ENCODE measurements around the gene RIMBP2.

Gene RIMBP2

GRCh38 chr12:130574402-130574801 lies 141.7 kb downstream of the RIMBP2 start:
- Histone ChIP-seq H3K9ac (no peak overlapping the region), H2AFZ (no peak overlapping the region), H3K4me3 (ENCODE audit: low read depth, low read length) (no peak overlapping the region), H3K9me3 (ENCODE audit: control insufficient read depth, low read length) (no peaks in the 10 kb centered on the region), H3K27ac (no peak overlapping the region), H3K4me1 (peaks cover 7% of the 10 kb centered on the region), H3K4me2 (ENCODE audit: low read length) (no peak overlapping the region), H3K36me3 (ENCODE audit: control insufficient read depth, insufficient read depth, low read length) (no peaks in the 10 kb centered on the region), H3K79me2 (peaks cover 6% of the 10 kb centered on the region), H3K27me3 (ENCODE audit: control insufficient read depth, insufficient read depth, low read length) (no peaks in the 10 kb centered on the region)
- no peak for TF ChIP-seq CTCF (IDR thresholded peaks at IDR 0.05)

DNA sequence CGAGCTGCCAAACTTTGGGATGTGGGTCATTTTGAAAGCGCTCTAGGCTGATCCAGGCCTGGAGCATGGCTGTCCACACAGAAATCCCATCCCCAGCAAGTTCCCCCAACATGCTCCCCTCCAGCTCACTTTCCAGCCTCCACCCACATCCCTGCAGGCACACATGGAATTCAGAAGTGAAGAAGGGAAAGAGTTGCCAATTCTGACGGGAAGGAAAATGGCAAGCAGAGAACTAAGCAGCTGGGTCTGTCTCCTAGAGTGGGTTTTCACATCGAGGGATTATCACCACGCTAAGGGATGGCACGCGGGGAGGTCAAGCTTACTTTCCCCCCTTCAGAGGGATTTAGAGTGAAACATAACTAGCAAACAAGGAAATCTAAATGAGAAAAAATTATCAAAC lies 142.3 kb downstream of the RIMBP2 start:
- Histone ChIP-seq H3K4me2 (ENCODE audit: low read length) (no peak overlapping the region), H3K27ac (no peak overlapping the region), H3K4me3 (ENCODE audit: low read depth, low read length) (no peak overlapping the region), H3K9me3 (ENCODE audit: control insufficient read depth, low read length) (no peaks in the 10 kb centered on the region), H3K27me3 (ENCODE audit: control insufficient read depth, insufficient read depth, low read length) (no peaks in the 10 kb centered on the region), H3K36me3 (ENCODE audit: control insufficient read depth, insufficient read depth, low read length) (no peaks in the 10 kb centered on the region), H2AFZ (no peak overlapping the region), H3K4me1 (peaks cover 12% of the 10 kb centered on the region), H3K9ac (no peak overlapping the region), H3K79me2 (peaks cover 6% of the 10 kb centered on the region)
- TF ChIP-seq CTCF (IDR thresholded peaks at IDR 0.05): no peak

- no peak overlapping the region for H3K9ac ChIP-seq
- no peaks in the 10 kb centered on the region for H3K36me3 ChIP-seq (ENCODE audit: control insufficient read depth, insufficient read depth, low read length)
- no peaks in the 10 kb centered on the region for H3K27me3 ChIP-seq (ENCODE audit: control insufficient read depth, insufficient read depth, low read length)
- no peak overlapping the region for H3K4me2 ChIP-seq (ENCODE audit: low read length)
- H3K4me1 ChIP-seq: peaks cover 13% of the 10 kb centered on the region
- no peak overlapping the region for H3K4me3 ChIP-seq (ENCODE audit: low read depth, low read length)
- peaks cover 6% of the 10 kb centered on the region for H3K79me2 ChIP-seq
- no peak overlapping the region for H3K27ac ChIP-seq
- no peak overlapping the region for H2AFZ ChIP-seq
- H3K9me3 ChIP-seq (ENCODE audit: control insufficient read depth, low read length): no peaks in the 10 kb centered on the region
- TF ChIP-seq CTCF (IDR thresholded peaks at IDR 0.05): no peak
Measured at GRCh38 chr12:130573235-130573634, 142.9 kb downstream of the RIMBP2 start.

DNA sequence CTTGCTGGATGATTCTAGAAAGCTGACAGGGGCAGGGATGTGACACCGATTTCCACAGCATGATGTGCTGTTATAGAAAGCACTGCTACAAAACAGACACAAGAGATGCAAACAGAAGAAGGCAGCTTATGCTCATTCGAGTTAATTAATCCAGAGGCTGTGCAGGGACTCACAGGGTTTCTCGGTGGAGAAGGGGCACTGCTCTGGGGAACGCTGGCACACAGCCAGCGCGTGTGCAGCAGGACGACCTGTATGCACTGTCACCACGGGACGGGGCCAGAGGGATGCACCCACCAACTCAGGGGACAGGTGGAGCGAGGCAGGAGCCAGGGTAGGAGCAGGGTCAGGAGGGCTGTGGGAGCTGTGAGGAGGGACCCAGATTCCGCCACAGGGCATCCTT lies 143.5 kb downstream of the RIMBP2 start:
- no peak for TF ChIP-seq CTCF (IDR thresholded peaks at IDR 0.05)
- Histone ChIP-seq H3K36me3 (ENCODE audit: control insufficient read depth, insufficient read depth, low read length) (no peaks in the 10 kb centered on the region), H3K4me2 (ENCODE audit: low read length) (no peak overlapping the region), H3K4me3 (ENCODE audit: low read depth, low read length) (no peak overlapping the region), H2AFZ (no peak overlapping the region), H3K9me3 (ENCODE audit: control insufficient read depth, low read length) (no peaks in the 10 kb centered on the region), H3K79me2 (peaks cover 6% of the 10 kb centered on the region), H3K27ac (no peak overlapping the region), H3K4me1 (peaks cover 13% of the 10 kb centered on the region), H3K27me3 (ENCODE audit: control insufficient read depth, insufficient read depth, low read length) (no peaks in the 10 kb centered on the region), H3K9ac (no peak overlapping the region)

DNA sequence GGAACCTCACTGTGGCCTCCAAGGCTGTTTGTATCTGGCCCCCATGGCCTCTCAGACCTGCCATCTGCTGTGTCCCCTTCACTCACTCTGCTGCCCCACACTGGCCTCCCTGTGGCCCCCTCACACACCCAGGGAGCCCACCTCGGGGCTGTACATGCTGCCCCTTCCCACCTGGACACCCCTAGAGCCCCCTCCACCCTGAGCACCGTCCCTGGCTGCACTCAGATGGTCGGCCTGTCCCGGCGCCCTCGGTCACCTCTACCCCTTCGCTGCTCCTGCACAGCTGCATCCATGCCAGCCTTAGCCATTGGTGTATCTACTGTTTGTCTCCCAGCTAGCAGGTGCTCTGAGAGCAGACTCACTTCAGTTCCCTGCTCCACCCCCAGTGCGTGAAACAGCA lies 144.4 kb downstream of the RIMBP2 start:
- Histone ChIP-seq H3K79me2 (peaks cover 6% of the 10 kb centered on the region), H3K4me2 (ENCODE audit: low read length) (no peak overlapping the region), H3K36me3 (ENCODE audit: control insufficient read depth, insufficient read depth, low read length) (no peaks in the 10 kb centered on the region), H3K9ac (no peak overlapping the region), H3K9me3 (ENCODE audit: control insufficient read depth, low read length) (no peaks in the 10 kb centered on the region), H3K4me1 (peaks cover 13% of the 10 kb centered on the region), H2AFZ (no peak overlapping the region), H3K4me3 (ENCODE audit: low read depth, low read length) (no peak overlapping the region), H3K27me3 (ENCODE audit: control insufficient read depth, insufficient read depth, low read length) (no peaks in the 10 kb centered on the region), H3K27ac (no peak overlapping the region)
- TF ChIP-seq CTCF (IDR thresholded peaks at IDR 0.05): no peak

All from parathyroid adenoma (tissue), 2 donors.